COLO668 (cell line): Measurements from ENCODE around the gene LY6G5B.

Experiments
- DNase-seq: peaks from one replicate; lab custom pipeline; 2025; ENCODE audit not compliant: unreplicated experiment; lab: John Stamatoyannopoulos, UW

LY6G5B gene

GRCh38 chr6:31669676-31670075 is at the start of gene LY6G5B:
Gene LY6G5B (plus strand): TSS chr6:31669976. CDS start chr6:31670951, 975 bp downstream.
- no peak for DNase-seq

- peak; percentile 98 for DNase-seq
These were observed 49.0 kb upstream of the LY6G5B start, which contains the start of gene PRRC2A for GRCh38 chr6:31620586-31621319. Gene PRRC2A (plus strand): TSS chr6:31620715. CDS start chr6:31622790, 2,075 bp downstream.

GRCh38 chr6:31621320-31621939 is 48.3 kb upstream of the LY6G5B start:
- DNase-seq = no peak

GRCh38 chr6:31621991-31622390 is 47.8 kb upstream of the LY6G5B start:
- peak; percentile 1 for DNase-seq

- no peak for DNase-seq
These were observed 47.1 kb upstream of the LY6G5B start for GRCh38 chr6:31622684-31623091.

GRCh38 chr6:31624070-31624469 is 45.7 kb upstream of the LY6G5B start:
- DNase-seq = no peak

- no peak for DNase-seq
These were observed 42.8 kb upstream of the LY6G5B start for GRCh38 chr6:31626952-31627351.

GRCh38 chr6:31627690-31628287 is 42.0 kb upstream of the LY6G5B start:
- DNase-seq = no peak

GRCh38 chr6:31629014-31629413 is 40.8 kb upstream of the LY6G5B start:
- no peak for DNase-seq

GRCh38 chr6:31630177-31630934 is 39.4 kb upstream of the LY6G5B start:
- DNase-seq = no peak

- no peak for DNase-seq
These were observed 38.6 kb upstream of the LY6G5B start for GRCh38 chr6:31631209-31631608.

- no peak for DNase-seq
These were observed 38.0 kb upstream of the LY6G5B start for GRCh38 chr6:31631681-31632278.

GRCh38 chr6:31632279-31632946 is 37.4 kb upstream of the LY6G5B start:
- DNase-seq = no peak

- DNase-seq = no peak
These were observed 36.3 kb upstream of the LY6G5B start for GRCh38 chr6:31633447-31633846.

- DNase-seq = no peak
These were observed 35.6 kb upstream of the LY6G5B start for GRCh38 chr6:31634131-31634530.

- DNase-seq = no peak
These were observed 34.7 kb upstream of the LY6G5B start for GRCh38 chr6:31634969-31635575.

GRCh38 chr6:31636698-31637596 is 32.8 kb upstream of the LY6G5B start:
- DNase-seq = no peak

GRCh38 chr6:31639043-31639442 is 30.7 kb upstream of the LY6G5B start:
- DNase-seq = no peak

GRCh38 chr6:31639449-31639861 is 30.3 kb upstream of the LY6G5B start:
- DNase-seq = no peak
